PFSK-1 (cell line): Measurements from ENCODE around the gene GRHL3.

Source experiments
- FOXP2 ChIP-seq: optimal IDR thresholded peaks from 2 replicates; pipeline ENCODE3; 2011; ENCODE audit warnings: borderline replicate concordance, control low read depth, inconsistent platforms; ENCODE audit not compliant: insufficient read depth; ENCODE audit errors: extremely low read length, extremely low read depth
- POLR2AphosphoS5 ChIP-seq: IDR thresholded peaks from 2 replicates; pipeline ENCODE4 v1.6.1; 2012; ENCODE audit warnings: low read depth, mild to moderate bottlenecking, control low read depth, low read length, moderate library complexity
- REST ChIP-seq, 2 experiments: IDR thresholded peaks; 2 replicates each; pipeline versions ENCODE4 v1.6.1 to v1.8.0; 2011 to 2012; ENCODE audit warnings: low read depth in 2 of 2, low read length in 2 of 2, control low read depth in 1 of 2, inconsistent platforms in 1 of 2, mild to moderate bottlenecking in 1 of 2, moderate library complexity in 1 of 2; ENCODE audit not compliant: insufficient read depth in 1 of 2
- SIN3A ChIP-seq: IDR thresholded peaks from 2 replicates; pipeline ENCODE4 v1.6.1; 2012; ENCODE audit warnings: mild to moderate bottlenecking, low read length, moderate library complexity, borderline replicate concordance; ENCODE audit not compliant: insufficient read depth
- TAF1 ChIP-seq: IDR thresholded peaks from 2 replicates; pipeline ENCODE4 v1.6.1; 2012; ENCODE audit warnings: low read length, control low read depth, borderline replicate concordance; ENCODE audit not compliant: insufficient read depth

Gene GRHL3

GRCh38 chr1:24293392-24294227, 25.5 kb upstream of the GRHL3 start:
- no peak for TF ChIP-seq FOXP2
- no peak for TF ChIP-seq POLR2AphosphoS5
- TF ChIP-seq REST (IDR thresholded peaks at IDR 0.05; ENCODE audit: insufficient read depth in 1 of 2, low read depth in 2 of 2, low read length in 2 of 2) = no peak
- TF ChIP-seq TAF1 = no peak
- TF ChIP-seq SIN3A = no peak

GRCh38 chr1:24294228-24294672, 24.9 kb upstream of the GRHL3 start:
- TF ChIP-seq REST (IDR thresholded peaks at IDR 0.05; ENCODE audit: insufficient read depth in 1 of 2, low read depth in 2 of 2, low read length in 2 of 2) (no peak), FOXP2 (no peak), SIN3A (no peak), TAF1 (no peak), POLR2AphosphoS5 (no peak)

- TF ChIP-seq POLR2AphosphoS5 (no peak), TAF1 (no peak), REST (IDR thresholded peaks at IDR 0.05; ENCODE audit: insufficient read depth in 1 of 2, low read depth in 2 of 2, low read length in 2 of 2) (no peak), FOXP2 (no peak), SIN3A (no peak)
Measured at GRCh38 chr1:24294716-24295371, 24.3 kb upstream of the GRHL3 start.

- TF ChIP-seq POLR2AphosphoS5 = no peak
- TF ChIP-seq FOXP2 = no peak
- TF ChIP-seq REST (IDR thresholded peaks at IDR 0.05; ENCODE audit: insufficient read depth in 1 of 2, low read depth in 2 of 2, low read length in 2 of 2) = no peak
- no peak for TF ChIP-seq TAF1
- no peak for TF ChIP-seq SIN3A
Measured at GRCh38 chr1:24295535-24295934, 23.6 kb upstream of the GRHL3 start.
